Measurements from ENCODE around the gene KRR1. TPM values are rescaled to one million over a fixed set of nuclear protein-coding genes. Genes with fewer than 3 reads are reported as not detected.

KRR1 gene
- total and polyA plus RNA-seq, 2 experiments from 2014 or later = 55.7 to 120 TPM

- TF ChIP-seq EZH2 (IDR thresholded peaks at IDR 0.05; ENCODE audit: low read depth, unreplicated experiment) = no peak
- no peak for TF ChIP-seq ZNF331 (CRISPR knock-in tag; IDR thresholded peaks at IDR 0.05; ENCODE audit: low read depth)
- no peak for TF ChIP-seq EZH2phosphoT487 (IDR thresholded peaks at IDR 0.05; ENCODE audit: unreplicated experiment)
- no peak for TF ChIP-seq STAT1 (IDR thresholded peaks at IDR 0.05; ENCODE audit: unreplicated experiment)
- no peak for TF ChIP-seq CREB1 (CRISPR knock-in tag; IDR thresholded peaks at IDR 0.05; ENCODE audit: low read depth)
- TF ChIP-seq, protein P1, sequence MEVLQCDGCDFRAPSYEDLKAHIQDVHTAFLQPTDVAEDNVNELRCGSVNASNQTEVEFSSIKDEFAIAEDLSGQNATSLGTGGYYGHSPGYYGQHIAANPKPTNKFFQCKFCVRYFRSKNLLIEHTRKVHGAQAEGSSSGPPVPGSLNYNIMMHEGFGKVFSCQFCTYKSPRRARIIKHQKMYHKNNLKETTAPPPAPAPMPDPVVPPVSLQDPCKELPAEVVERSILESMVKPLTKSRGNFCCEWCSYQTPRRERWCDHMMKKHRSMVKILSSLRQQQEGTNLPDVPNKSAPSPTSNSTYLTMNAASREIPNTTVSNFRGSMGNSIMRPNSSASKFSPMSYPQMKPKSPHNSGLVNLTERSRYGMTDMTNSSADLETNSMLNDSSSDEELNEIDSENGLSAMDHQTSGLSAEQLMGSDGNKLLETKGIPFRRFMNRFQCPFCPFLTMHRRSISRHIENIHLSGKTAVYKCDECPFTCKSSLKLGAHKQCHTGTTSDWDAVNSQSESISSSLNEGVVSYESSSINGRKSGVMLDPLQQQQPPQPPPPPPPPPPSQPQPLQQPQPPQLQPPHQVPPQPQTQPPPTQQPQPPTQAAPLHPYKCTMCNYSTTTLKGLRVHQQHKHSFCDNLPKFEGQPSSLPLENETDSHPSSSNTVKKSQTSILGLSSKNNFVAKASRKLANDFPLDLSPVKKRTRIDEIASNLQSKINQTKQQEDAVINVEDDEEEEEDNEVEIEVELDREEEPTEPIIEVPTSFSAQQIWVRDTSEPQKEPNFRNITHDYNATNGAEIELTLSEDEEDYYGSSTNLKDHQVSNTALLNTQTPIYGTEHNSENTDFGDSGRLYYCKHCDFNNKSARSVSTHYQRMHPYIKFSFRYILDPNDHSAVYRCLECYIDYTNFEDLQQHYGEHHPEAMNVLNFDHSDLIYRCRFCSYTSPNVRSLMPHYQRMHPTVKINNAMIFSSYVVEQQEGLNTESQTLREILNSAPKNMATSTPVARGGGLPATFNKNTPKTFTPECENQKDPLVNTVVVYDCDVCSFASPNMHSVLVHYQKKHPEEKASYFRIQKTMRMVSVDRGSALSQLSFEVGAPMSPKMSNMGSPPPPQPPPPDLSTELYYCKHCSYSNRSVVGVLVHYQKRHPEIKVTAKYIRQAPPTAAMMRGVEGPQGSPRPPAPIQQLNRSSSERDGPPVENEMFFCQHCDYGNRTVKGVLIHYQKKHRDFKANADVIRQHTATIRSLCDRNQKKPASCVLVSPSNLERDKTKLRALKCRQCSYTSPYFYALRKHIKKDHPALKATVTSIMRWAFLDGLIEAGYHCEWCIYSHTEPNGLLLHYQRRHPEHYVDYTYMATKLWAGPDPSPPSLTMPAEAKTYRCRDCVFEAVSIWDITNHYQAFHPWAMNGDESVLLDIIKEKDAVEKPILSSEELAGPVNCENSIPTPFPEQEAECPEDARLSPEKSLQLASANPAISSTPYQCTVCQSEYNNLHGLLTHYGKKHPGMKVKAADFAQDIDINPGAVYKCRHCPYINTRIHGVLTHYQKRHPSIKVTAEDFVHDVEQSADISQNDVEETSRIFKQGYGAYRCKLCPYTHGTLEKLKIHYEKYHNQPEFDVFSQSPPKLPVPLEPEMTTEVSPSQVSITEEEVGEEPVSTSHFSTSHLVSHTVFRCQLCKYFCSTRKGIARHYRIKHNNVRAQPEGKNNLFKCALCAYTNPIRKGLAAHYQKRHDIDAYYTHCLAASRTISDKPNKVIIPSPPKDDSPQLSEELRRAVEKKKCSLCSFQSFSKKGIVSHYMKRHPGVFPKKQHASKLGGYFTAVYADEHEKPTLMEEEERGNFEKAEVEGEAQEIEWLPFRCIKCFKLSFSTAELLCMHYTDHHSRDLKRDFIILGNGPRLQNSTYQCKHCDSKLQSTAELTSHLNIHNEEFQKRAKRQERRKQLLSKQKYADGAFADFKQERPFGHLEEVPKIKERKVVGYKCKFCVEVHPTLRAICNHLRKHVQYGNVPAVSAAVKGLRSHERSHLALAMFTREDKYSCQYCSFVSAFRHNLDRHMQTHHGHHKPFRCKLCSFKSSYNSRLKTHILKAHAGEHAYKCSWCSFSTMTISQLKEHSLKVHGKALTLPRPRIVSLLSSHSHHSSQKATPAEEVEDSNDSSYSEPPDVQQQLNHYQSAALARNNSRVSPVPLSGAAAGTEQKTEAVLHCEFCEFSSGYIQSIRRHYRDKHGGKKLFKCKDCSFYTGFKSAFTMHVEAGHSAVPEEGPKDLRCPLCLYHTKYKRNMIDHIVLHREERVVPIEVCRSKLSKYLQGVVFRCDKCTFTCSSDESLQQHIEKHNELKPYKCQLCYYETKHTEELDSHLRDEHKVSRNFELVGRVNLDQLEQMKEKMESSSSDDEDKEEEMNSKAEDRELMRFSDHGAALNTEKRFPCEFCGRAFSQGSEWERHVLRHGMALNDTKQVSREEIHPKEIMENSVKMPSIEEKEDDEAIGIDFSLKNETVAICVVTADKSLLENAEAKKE (CRISPR knock-in tag; IDR thresholded peaks at IDR 0.05) = no peak
- no peak for TF ChIP-seq NANOG (IDR thresholded peaks at IDR 0.05; ENCODE audit: borderline replicate concordance)
- no peak for TF ChIP-seq POLR2AphosphoS5 (IDR thresholded peaks at IDR 0.05; ENCODE audit: low read depth)
- TF ChIP-seq JUNB (IDR thresholded peaks at IDR 0.05; ENCODE audit: unreplicated experiment) = no peak
- TF ChIP-seq CTCF (conservative IDR thresholded peaks at IDR 0.05; ENCODE audit: low read depth in 2 of 2) = no peak
- no peak for TF ChIP-seq REST (IDR thresholded peaks at IDR 0.05; ENCODE audit: unreplicated experiment)
- TF ChIP-seq, protein P2, sequence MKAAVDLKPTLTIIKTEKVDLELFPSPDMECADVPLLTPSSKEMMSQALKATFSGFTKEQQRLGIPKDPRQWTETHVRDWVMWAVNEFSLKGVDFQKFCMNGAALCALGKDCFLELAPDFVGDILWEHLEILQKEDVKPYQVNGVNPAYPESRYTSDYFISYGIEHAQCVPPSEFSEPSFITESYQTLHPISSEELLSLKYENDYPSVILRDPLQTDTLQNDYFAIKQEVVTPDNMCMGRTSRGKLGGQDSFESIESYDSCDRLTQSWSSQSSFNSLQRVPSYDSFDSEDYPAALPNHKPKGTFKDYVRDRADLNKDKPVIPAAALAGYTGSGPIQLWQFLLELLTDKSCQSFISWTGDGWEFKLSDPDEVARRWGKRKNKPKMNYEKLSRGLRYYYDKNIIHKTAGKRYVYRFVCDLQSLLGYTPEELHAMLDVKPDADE (IDR thresholded peaks at IDR 0.05) = no peak
- no peak for TF ChIP-seq ZNF114 (CRISPR knock-in tag; IDR thresholded peaks at IDR 0.05)
- Histone ChIP-seq H4K20me1 (replicated peaks; ENCODE audit: insufficient read depth) (no peaks in the 10 kb centered on the region), H3K4me1 (ENCODE audit: insufficient read depth) (peaks cover 12% of the 10 kb centered on the region), H3K36me3 (ENCODE audit: insufficient read depth) (no peaks in the 10 kb centered on the region), H3K79me2 (replicated peaks; ENCODE audit: insufficient read depth) (no peaks in the 10 kb centered on the region), H3K9me2 (ENCODE audit: insufficient read depth) (no peaks in the 10 kb centered on the region), H3F3A (replicated peaks; ENCODE audit: low read depth) (no peaks in the 10 kb centered on the region), H3K27ac (ENCODE audit: low read depth) (no peak overlapping the region), H3K4me3 (no peak overlapping the region), H3K4me2 (no peak overlapping the region), H2AFZ (no peak overlapping the region), H3K27me3 (ENCODE audit: insufficient read depth) (no peaks in the 10 kb centered on the region)
- no peaks in the 10 kb centered on the region for H3K27me3 Mint-ChIP-seq (ENCODE audit: insufficient read depth, low read depth, poor library complexity)
- no peak for DNase-seq (ENCODE audit: low spot score)
- peaks cover 31% of the 10 kb centered on the region for H3K4me1 Mint-ChIP-seq
- no peaks in the 10 kb centered on the region for H3K9me3 Mint-ChIP-seq
- no peaks in the 10 kb centered on the region for H3K36me3 Mint-ChIP-seq (ENCODE audit: low read depth)
- no peak for ATAC-seq
- H3K27ac Mint-ChIP-seq = peak overlapping the region; percentile 1; the same call in 1 of the 2 replicates
- H3K4me3 Mint-ChIP-seq = no peak overlapping the region
Measured at GRCh38 chr12:75483431-75483830, 28.0 kb downstream of the KRR1 start.
